Measurements from ENCODE around the gene UBP1. TPM values are rescaled to one million over a fixed set of nuclear protein-coding genes. Genes with fewer than 3 reads are reported as not detected.

The UBP1 gene
- total and polyA plus RNA-seq, 4 donors: 36.8 to 80.3 (median 69.3) TPM

DNA sequence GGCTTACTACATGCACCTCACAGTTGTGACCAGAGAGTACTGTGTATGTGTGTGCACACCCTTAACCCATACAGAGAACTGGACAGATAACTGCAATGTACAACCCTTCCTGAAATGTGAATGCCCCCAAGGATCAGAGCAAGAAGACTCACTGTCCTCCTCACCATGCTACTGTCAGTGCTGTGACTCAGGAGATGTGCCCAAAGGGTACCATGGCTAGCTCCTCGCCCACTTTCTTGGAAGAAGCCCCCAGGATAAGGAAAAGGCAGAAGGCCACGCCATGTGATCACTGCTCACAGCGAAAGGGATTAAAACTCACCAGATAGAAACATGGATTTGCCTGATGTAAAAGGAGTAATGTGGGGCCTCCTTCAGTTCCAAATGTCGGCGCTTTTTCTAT, 41.8 kb downstream of the UBP1 start:
- Histone ChIP-seq H3K4me3 (ENCODE audit: low read depth, low read length) (no peak overlapping the region), H3K9me3 (ENCODE audit: control insufficient read depth, insufficient read depth, low read length) (no peaks in the 10 kb centered on the region), H3K27ac (ENCODE audit: low read depth, low read length) (no peak overlapping the region), H3K36me3 (ENCODE audit: control insufficient read depth, insufficient read depth, low read length) (peaks cover 34% of the 10 kb centered on the region), H3K27me3 (ENCODE audit: control insufficient read depth, insufficient read depth, low read length) (no peaks in the 10 kb centered on the region), H3K4me1 (ENCODE audit: control insufficient read depth, insufficient read depth, low read length) (no peaks in the 10 kb centered on the region)
- DNase-seq (ENCODE audit: low read depth in 4 of 6, low spot score in 6 of 6): no peak
- WGBS (ENCODE audit: insufficient coverage): 100% methylated on average over 5 of the region's 5 CpGs

DNA sequence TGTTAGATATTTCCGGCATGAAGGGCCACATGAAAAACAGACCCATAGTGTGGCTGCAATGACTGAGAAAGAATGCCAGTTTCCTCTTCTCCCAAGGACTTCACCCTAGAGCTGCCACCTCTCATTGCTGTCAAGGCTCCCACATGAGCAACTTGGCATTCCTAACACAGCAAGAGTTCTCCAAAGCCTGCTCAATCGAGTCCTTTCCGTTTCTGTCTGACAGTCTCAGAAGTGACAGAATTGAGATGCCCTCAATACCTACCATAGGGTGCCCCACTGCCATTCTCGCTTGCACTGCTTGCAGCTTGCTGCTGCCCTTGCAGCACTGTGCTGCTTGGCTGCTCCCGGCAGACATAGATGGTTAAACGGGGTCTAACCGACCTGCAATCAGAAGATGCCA, 44.3 kb downstream of the UBP1 start:
- Histone ChIP-seq H3K9me3 (ENCODE audit: control insufficient read depth, insufficient read depth, low read length) (no peaks in the 10 kb centered on the region), H3K4me3 (ENCODE audit: low read depth, low read length) (no peak overlapping the region), H3K27me3 (ENCODE audit: control insufficient read depth, insufficient read depth, low read length) (no peaks in the 10 kb centered on the region), H3K4me1 (ENCODE audit: control insufficient read depth, insufficient read depth, low read length) (no peaks in the 10 kb centered on the region), H3K36me3 (ENCODE audit: control insufficient read depth, insufficient read depth, low read length) (peaks cover 29% of the 10 kb centered on the region), H3K27ac (ENCODE audit: low read depth, low read length) (no peak overlapping the region)
- DNase-seq (ENCODE audit: low read depth in 4 of 6, low spot score in 6 of 6): no peak
- WGBS (ENCODE audit: insufficient coverage): 79% methylated on average over 5 of the region's 7 CpGs

DNA sequence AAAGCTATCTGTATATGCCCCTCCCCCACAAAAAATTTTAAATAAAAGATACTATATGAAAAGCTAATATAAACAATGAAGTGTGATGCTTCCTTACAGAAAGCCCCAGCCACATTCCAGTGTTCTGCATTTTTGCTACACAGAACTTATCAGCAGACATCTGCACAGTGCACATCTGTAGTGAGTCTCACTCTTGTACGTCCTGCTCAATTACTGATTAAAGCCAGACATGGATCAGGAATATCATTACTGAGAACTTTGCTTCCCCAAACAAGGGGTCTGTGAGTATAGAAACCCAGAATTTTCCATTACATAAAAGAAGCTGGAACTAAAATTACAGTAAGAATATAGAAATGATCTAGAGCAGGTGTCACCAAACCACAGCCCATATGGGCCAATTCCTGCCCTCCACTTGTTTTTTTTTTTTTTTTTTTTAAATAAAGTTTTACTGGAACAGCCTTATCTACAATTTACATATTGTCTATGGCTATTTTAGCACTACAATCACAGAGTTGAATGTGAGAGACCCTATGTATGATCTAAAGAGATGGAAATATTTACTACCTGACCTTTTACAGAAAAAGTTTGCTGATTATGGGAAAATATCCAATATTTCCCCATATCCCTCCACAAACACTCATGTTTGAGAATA, 45.7 kb downstream of the UBP1 start:
- H3K4me3 ChIP-seq (ENCODE audit: low read depth, low read length): no peak overlapping the region
- no peaks in the 10 kb centered on the region for H3K4me1 ChIP-seq (ENCODE audit: control insufficient read depth, insufficient read depth, low read length)
- peaks cover 33% of the 10 kb centered on the region for H3K36me3 ChIP-seq (ENCODE audit: control insufficient read depth, insufficient read depth, low read length)
- WGBS (ENCODE audit: insufficient coverage): no CpG with 5 or more reads among the region's 1 CpG
- DNase-seq (ENCODE audit: low read depth in 4 of 6, low spot score in 6 of 6): no peak
- no peak overlapping the region for H3K27ac ChIP-seq (ENCODE audit: low read depth, low read length)
- H3K9me3 ChIP-seq (ENCODE audit: control insufficient read depth, insufficient read depth, low read length): no peaks in the 10 kb centered on the region
- no peaks in the 10 kb centered on the region for H3K27me3 ChIP-seq (ENCODE audit: control insufficient read depth, insufficient read depth, low read length)

DNA sequence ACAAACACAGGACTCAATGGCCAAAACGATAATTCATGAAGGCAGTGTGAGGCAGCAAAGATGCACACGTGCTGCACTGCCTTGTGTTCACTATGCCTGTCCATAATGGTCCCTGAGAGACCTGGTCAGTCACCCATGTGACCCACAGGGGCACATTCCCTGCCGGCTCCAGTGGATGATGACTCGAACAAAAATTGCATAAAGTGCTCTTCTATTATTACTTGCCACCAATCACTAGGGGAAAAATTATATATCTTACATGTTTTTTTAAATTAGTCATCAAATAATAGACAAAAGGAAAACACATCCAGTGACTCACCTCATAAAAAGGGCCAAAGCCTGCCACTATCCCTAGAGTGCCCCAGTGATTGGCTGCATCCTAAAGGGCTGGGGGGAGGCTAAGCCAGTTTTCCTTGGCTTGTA, 47.5 kb downstream of the UBP1 start:
- Histone ChIP-seq H3K9me3 (ENCODE audit: control insufficient read depth, insufficient read depth, low read length) (no peaks in the 10 kb centered on the region), H3K27ac (ENCODE audit: low read depth, low read length) (no peak overlapping the region), H3K4me3 (ENCODE audit: low read depth, low read length) (no peak overlapping the region), H3K36me3 (ENCODE audit: control insufficient read depth, insufficient read depth, low read length) (peaks cover 22% of the 10 kb centered on the region), H3K4me1 (ENCODE audit: control insufficient read depth, insufficient read depth, low read length) (no peaks in the 10 kb centered on the region), H3K27me3 (ENCODE audit: control insufficient read depth, insufficient read depth, low read length) (no peaks in the 10 kb centered on the region)
- no peak for DNase-seq (ENCODE audit: low read depth in 4 of 6, low spot score in 6 of 6)
- 70% methylated on average over 2 of the region's 4 CpGs for WGBS (ENCODE audit: insufficient coverage)

DNA sequence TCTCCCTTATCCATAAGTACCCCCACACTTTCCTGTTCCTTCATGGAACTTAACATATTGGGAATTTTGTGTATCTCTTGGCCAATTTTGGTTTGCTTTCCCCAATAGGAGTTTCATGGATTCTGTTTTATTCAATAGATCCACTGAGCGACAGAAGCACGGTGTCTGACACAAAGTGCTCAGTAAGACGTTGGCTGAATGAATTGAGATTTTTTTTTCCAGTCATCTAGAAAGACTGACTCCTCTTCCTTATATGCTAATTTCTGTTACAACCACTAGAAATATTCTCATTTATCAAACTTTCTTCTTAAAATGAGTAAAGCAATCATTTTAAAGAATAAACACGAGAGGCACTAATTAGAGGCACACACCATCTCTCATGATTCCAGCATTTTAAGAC, 48.1 kb downstream of the UBP1 start:
- Histone ChIP-seq H3K4me3 (ENCODE audit: low read depth, low read length) (no peak overlapping the region), H3K27me3 (ENCODE audit: control insufficient read depth, insufficient read depth, low read length) (no peaks in the 10 kb centered on the region), H3K27ac (ENCODE audit: low read depth, low read length) (no peak overlapping the region), H3K9me3 (ENCODE audit: control insufficient read depth, insufficient read depth, low read length) (no peaks in the 10 kb centered on the region), H3K4me1 (ENCODE audit: control insufficient read depth, insufficient read depth, low read length) (no peaks in the 10 kb centered on the region), H3K36me3 (ENCODE audit: control insufficient read depth, insufficient read depth, low read length) (peaks cover 28% of the 10 kb centered on the region)
- DNase-seq (ENCODE audit: low read depth in 4 of 6, low spot score in 6 of 6): no peak
- WGBS (ENCODE audit: insufficient coverage): no CpG with 5 or more reads among the region's 4 CpGs

DNA sequence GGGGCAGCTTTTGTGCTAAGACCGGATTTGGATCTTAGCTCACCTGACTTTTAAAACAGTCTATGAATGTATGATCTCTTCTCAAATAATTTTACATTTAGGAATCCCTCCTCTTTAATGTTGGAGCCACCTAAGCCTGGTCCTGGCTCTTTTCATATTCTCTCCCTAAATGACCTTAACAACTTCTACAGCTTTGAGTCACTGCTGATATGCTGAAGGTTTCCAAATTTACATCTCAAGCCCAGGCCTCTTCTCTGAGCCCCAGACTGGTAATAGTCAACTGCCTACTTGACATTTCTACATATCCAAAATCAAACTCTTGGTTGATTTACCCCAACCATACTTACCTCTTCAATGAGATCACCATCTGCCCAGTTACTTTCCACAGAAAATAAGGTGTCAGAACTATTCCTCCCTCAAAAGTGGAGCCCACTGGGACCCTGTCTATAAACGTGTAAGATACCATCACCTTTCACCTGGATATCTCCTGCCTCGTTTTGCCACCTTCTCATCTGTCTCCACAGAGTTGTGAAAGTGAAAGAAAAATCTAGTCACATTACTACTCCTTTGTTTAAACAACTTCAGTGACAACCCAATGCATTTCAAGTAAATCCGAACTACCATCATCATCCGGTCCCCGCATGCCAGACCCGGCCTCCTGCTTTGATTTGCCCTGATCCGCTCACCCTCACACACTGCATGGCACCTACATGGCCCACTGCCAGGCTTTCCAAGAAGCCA, 48.8 kb downstream of the UBP1 start:
- Histone ChIP-seq H3K27ac (ENCODE audit: low read depth, low read length) (no peak overlapping the region), H3K9me3 (ENCODE audit: control insufficient read depth, insufficient read depth, low read length) (no peaks in the 10 kb centered on the region), H3K4me1 (ENCODE audit: control insufficient read depth, insufficient read depth, low read length) (no peaks in the 10 kb centered on the region), H3K27me3 (ENCODE audit: control insufficient read depth, insufficient read depth, low read length) (no peaks in the 10 kb centered on the region), H3K4me3 (ENCODE audit: low read depth, low read length) (no peak overlapping the region), H3K36me3 (ENCODE audit: control insufficient read depth, insufficient read depth, low read length) (peaks cover 25% of the 10 kb centered on the region)
- no peak for DNase-seq (ENCODE audit: low read depth in 4 of 6, low spot score in 6 of 6)
- 99% methylated on average over 6 of the region's 8 CpGs for WGBS (ENCODE audit: insufficient coverage)

DNA sequence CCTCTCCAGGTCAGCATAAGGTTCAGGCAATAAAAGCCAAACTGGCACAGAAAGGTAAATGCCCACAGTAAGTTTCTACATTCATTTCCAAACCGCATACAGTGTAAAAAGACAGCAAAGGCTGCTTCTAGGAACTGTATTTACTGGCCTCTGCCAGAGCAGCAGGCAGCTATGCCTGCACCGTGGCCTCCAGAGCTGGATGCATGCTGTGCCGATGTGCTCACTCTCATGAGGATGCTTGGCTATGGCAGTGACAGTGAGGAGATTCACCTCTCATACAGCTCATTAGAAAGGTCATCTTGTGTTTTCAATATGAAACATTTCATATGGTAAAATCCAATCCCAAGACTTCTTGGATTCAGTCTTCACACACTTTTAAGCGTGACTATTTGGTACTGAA, 50.3 kb downstream of the UBP1 start:
- no peaks in the 10 kb centered on the region for H3K4me1 ChIP-seq (ENCODE audit: control insufficient read depth, insufficient read depth, low read length)
- no peaks in the 10 kb centered on the region for H3K27me3 ChIP-seq (ENCODE audit: control insufficient read depth, insufficient read depth, low read length)
- no peaks in the 10 kb centered on the region for H3K9me3 ChIP-seq (ENCODE audit: control insufficient read depth, insufficient read depth, low read length)
- DNase-seq (ENCODE audit: low read depth in 4 of 6, low spot score in 6 of 6): no peak
- WGBS (ENCODE audit: insufficient coverage): 82% methylated on average over 3 of the region's 4 CpGs
- H3K36me3 ChIP-seq (ENCODE audit: control insufficient read depth, insufficient read depth, low read length): peaks cover 23% of the 10 kb centered on the region
- H3K4me3 ChIP-seq (ENCODE audit: low read depth, low read length): no peak overlapping the region
- H3K27ac ChIP-seq (ENCODE audit: low read depth, low read length): no peak overlapping the region

DNA sequence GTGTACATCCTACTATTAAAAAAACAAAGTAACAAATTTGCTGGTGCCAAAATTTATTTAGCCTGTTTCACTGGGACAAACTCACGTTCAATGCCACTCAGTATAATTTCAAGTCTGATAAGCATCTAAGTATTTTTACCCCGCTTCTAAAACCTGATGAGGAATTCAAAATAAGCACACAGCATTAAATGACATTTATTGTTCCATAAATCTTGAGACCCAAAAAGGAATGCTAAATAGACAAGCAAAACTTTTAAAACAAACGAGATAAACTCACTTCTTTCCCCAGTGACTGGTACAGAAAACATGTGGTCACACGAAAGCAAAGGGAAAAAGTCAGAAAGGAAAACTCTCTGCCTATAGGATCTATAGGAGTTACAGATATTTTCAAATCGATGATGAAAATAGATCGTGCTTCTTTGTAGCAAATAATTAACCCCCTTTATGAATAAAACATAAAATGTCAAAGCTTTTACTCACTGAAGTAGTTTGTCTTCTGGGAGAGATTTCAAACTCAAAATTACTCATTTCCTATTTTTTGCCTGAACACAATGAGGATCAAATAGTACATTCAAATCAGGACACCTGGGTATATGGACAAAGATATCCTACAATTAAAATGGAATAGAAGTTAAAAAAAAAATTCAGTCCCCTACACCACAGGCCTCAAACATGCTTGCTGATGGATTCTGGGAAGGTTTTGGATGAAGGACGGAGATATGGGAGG, 51.7 kb downstream of the UBP1 start:
- H3K9me3 ChIP-seq (ENCODE audit: control insufficient read depth, insufficient read depth, low read length): no peaks in the 10 kb centered on the region
- no peak overlapping the region for H3K27ac ChIP-seq (ENCODE audit: low read depth, low read length)
- peaks cover 35% of the 10 kb centered on the region for H3K36me3 ChIP-seq (ENCODE audit: control insufficient read depth, insufficient read depth, low read length)
- 70% methylated on average over 1 of the region's 7 CpGs for WGBS (ENCODE audit: insufficient coverage)
- no peak for DNase-seq (ENCODE audit: low read depth in 4 of 6, low spot score in 6 of 6)
- H3K27me3 ChIP-seq (ENCODE audit: control insufficient read depth, insufficient read depth, low read length): no peaks in the 10 kb centered on the region
- H3K4me3 ChIP-seq (ENCODE audit: low read depth, low read length): no peak overlapping the region
- H3K4me1 ChIP-seq (ENCODE audit: control insufficient read depth, insufficient read depth, low read length): no peaks in the 10 kb centered on the region

DNA sequence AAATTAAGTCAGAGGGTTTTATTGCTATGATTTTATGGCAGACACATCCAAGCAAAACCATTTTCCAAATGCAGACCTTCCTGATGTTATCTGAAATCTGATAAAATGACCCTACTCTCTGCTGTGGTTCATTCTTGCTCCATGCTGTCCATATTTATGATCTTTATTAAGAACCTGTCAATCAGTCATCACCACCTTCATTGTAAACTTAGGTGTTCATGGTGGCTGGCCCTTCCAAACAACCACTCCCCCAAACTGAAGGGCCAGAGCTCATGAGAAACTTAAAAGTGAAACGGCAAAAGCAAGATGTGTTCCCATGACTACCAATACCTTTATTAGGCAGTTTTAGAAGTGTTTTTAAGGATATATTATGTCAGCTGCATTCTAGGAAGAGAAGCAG, 53.6 kb downstream of the UBP1 start:
- no peak for DNase-seq (ENCODE audit: low read depth in 4 of 6, low spot score in 6 of 6)
- Histone ChIP-seq H3K27me3 (ENCODE audit: control insufficient read depth, insufficient read depth, low read length) (no peaks in the 10 kb centered on the region), H3K4me1 (ENCODE audit: control insufficient read depth, insufficient read depth, low read length) (no peaks in the 10 kb centered on the region), H3K4me3 (ENCODE audit: low read depth, low read length) (no peak overlapping the region), H3K36me3 (ENCODE audit: control insufficient read depth, insufficient read depth, low read length) (peaks cover 29% of the 10 kb centered on the region), H3K9me3 (ENCODE audit: control insufficient read depth, insufficient read depth, low read length) (no peaks in the 10 kb centered on the region), H3K27ac (ENCODE audit: low read depth, low read length) (no peak overlapping the region)
- no CpG with 5 or more reads among the region's 1 CpG for WGBS (ENCODE audit: insufficient coverage)
